K562 (cell line): ENCODE results near the gene CAMK2G. TPM values are rescaled to one million over a fixed set of nuclear protein-coding genes. Genes with fewer than 3 reads are reported as not detected.

ENCODE experiments used
- ATAC-seq: fragments of 200-7000 bp; cut with Tn5 transposase; 3 replicates; pipeline ENCODE4 v1.9.1; 2020; ENCODE audit warnings: moderate library complexity
- BruUV-seq: library from RNA; stranded (reverse); fragments of 400-500 nt; replicated peaks from 2 replicates; lab custom pipeline; 2021; lab: Mats Ljungman, UMichigan
- CTCF ChIA-PET: fragments of 300-600 bp; formaldehyde crosslinking; extraction: SDS; loops from one replicate; lab custom pipeline; 2021; ENCODE audit warnings: low intra/inter-chr PET ratio; lab: Yijun Ruan, JAX
- POLR2A ChIA-PET: fragments of 300-600, 350-650 bp; sonication (Branson Sonifier 250); formaldehyde crosslinking; extraction: SDS; loops from one replicate; lab custom pipeline; 2021; ENCODE audit warnings: antibody characterized with exemption, inconsistent platforms; lab: Yijun Ruan, JAX
- DNase-seq, 4 experiments: peaks; one replicate each; pipeline versions ENCODE4 v3.0.0 to v3.0.0-alpha.2; 2011 to 2018; ENCODE audit warnings: low spot score in 3 of 4, mixed read lengths in 3 of 4; ENCODE audit errors: extremely low read depth in 1 of 4
- FAIRE-seq: peaks from 2 replicates; lab custom pipeline; 2011; peaks lifted over from hg19 to GRCh38; lab: Jason Lieb, UNC
- H2AFZ ChIP-seq: 2 replicates; pipeline ENCODE4 v1.6.0; 2011; ENCODE audit warnings: low read depth, low read length, control low read depth, inconsistent platforms
- H3K27ac ChIP-seq: fragments of 200-600 bp; 3 replicates; pipeline ENCODE4 v1.8.0; 2011; ENCODE audit warnings: low read depth, mild to moderate bottlenecking, control low read depth, inconsistent platforms, low read length, moderate library complexity, mixed read lengths; ENCODE audit errors: extremely low read depth
- H3K27me3 ChIP-seq, 2 experiments: fragments of 300-600 bp in 1 of 2; 2 replicates in 1 of 2; 3 replicates in 1 of 2; pipeline versions ENCODE4 v1.6.0 to v1.8.0; 2011; ENCODE audit warnings: inconsistent platforms in 2 of 2, low read length in 2 of 2, mild to moderate bottlenecking in 1 of 2, mixed read lengths in 1 of 2, moderate library complexity in 1 of 2; ENCODE audit not compliant: control insufficient read depth in 2 of 2, insufficient read depth in 2 of 2
- H3K36me3 ChIP-seq: fragments of 300-600 bp; 3 replicates; pipeline ENCODE4 v1.8.0; 2011; ENCODE audit warnings: mild to moderate bottlenecking, low read length, inconsistent platforms; ENCODE audit not compliant: control insufficient read depth, insufficient read depth
- H3K4me1 ChIP-seq, 2 experiments: fragments of 200-600 bp in 1 of 2; replicated peaks in 1 of 2; 2 replicates in 1 of 2; 3 replicates in 1 of 2; pipeline versions ENCODE4 v1.5.1 to v1.8.0; 2011; ENCODE audit warnings: inconsistent platforms in 2 of 2, low read length in 2 of 2, mild to moderate bottlenecking in 1 of 2, mixed read lengths in 1 of 2, moderate library complexity in 1 of 2; ENCODE audit not compliant: control insufficient read depth in 2 of 2, insufficient read depth in 2 of 2
- H3K4me2 ChIP-seq: 2 replicates; pipeline ENCODE4 v1.6.1; 2011; ENCODE audit warnings: low read length, control low read depth, inconsistent platforms, mixed read lengths; ENCODE audit not compliant: insufficient read depth
- H3K4me3 ChIP-seq: fragments of 200-600 bp; sonication (generic), shearing (Covaris generic); 2 replicates; pipeline ENCODE4 v1.5.1; 2016; ENCODE audit warnings: control low read depth, inconsistent platforms
- H3K79me2 ChIP-seq: fragments of 200-600 bp; 3 replicates; pipeline ENCODE4 v1.8.0; 2011; ENCODE audit warnings: low read length, inconsistent platforms; ENCODE audit not compliant: control insufficient read depth, insufficient read depth
- H3K9ac ChIP-seq, 2 experiments: 2 replicates each; pipeline versions ENCODE4 v1.6.0 to v1.6.1; 2011; ENCODE audit warnings: low read depth in 2 of 2, low read length in 2 of 2, control low read depth in 1 of 2, inconsistent platforms in 1 of 2, mild to moderate bottlenecking in 1 of 2, mixed read lengths in 1 of 2; ENCODE audit not compliant: insufficient read depth in 1 of 2
- H3K9me1 ChIP-seq: one replicate; pipeline ENCODE4 v1.6.0; 2011; ENCODE audit warnings: inconsistent platforms, mild to moderate bottlenecking, low read length, moderate library complexity; ENCODE audit not compliant: control insufficient read depth, insufficient read depth
- H3K9me3 ChIP-seq: replicated peaks from 2 replicates; pipeline ENCODE4 v1.5.1; 2011; ENCODE audit warnings: low read depth, low read length, inconsistent platforms; ENCODE audit not compliant: control insufficient read depth, insufficient read depth
- H4K20me1 ChIP-seq: replicated peaks from 2 replicates; pipeline ENCODE4 v1.6.1; 2011; ENCODE audit warnings: low read length, inconsistent platforms, mixed read lengths; ENCODE audit not compliant: control insufficient read depth, insufficient read depth
- EHMT2 ChIP-seq: fragments of 450-650 bp; IDR thresholded peaks from 2 replicates; pipeline ENCODE4 v1.6.1; 2018; ENCODE audit warnings: antibody characterized with exemption
- ILK ChIP-seq: fragments of 450-650 bp; IDR thresholded peaks from 2 replicates; pipeline ENCODE4 v1.6.1; 2016; ENCODE audit warnings: missing genetic modification characterization, low read depth, mild to moderate bottlenecking, missing compliant biosample characterization, moderate library complexity, borderline replicate concordance
- NCOA2 ChIP-seq, 2 experiments: fragments of 450-650 bp; IDR thresholded peaks; 2 replicates each; pipeline ENCODE4 v1.6.1; 2018; ENCODE audit warnings: mild to moderate bottlenecking in 2 of 2, moderate library complexity in 1 of 2; ENCODE audit not compliant: partially characterized antibody in 2 of 2
- PHB ChIP-seq: fragments of 250-450 bp; sonication (Bioruptor Pico); IDR thresholded peaks from 2 replicates; pipeline ENCODE4 v1.5.0; 2021
- POLR2G ChIP-seq: fragments of 200-400 bp; formaldehyde crosslinking; IDR thresholded peaks from 2 replicates; pipeline ENCODE4 v1.6.1; 2017; ENCODE audit warnings: low read depth, mild to moderate bottlenecking, antibody characterized with exemption, low read length, moderate library complexity
- ZBTB7A ChIP-seq: IDR thresholded peaks from 2 replicates; pipeline ENCODE4 v1.6.1; 2011; ENCODE audit warnings: low read depth, mild to moderate bottlenecking, low read length, moderate library complexity, borderline replicate concordance; ENCODE audit not compliant: control insufficient read depth
- WGBS: fragments of 100-300 bp; shearing (Covaris generic); methylation state at CpG from one replicate; pipeline ENCODE4 v1.1.6; 2016; ENCODE audit warnings: low coverage, mixed read lengths; ENCODE audit not compliant: insufficient coverage; ENCODE audit errors: missing lambda C conversion rate; 5-methylcytosine and 5-hydroxymethylcytosine counted together
- in situ Hi-C: fragments of 300-500 bp; cut with MboI; formaldehyde crosslinking; loops from 4 replicates; pipeline ENCODE4 v1.15.0; 2018; ENCODE audit warnings: inconsistent platforms, mixed read lengths
- intact Hi-C: fragments of 100-400 bp; cut with micrococcal nuclease; formaldehyde crosslinking; loops from 2 replicates; pipeline ENCODE4 v1.14.2; 2022
- polyA plus RNA-seq, 8 experiments: library from polyadenylated mRNA; depleted of rRNA in 4 of 8; stranded (reverse) in 5 of 8; unstranded in 3 of 8; fragments of >200 nt; fragmentation: Nextera tagmentation in 2 of 8; fragmentation: Illumina TruSeq in 1 of 8; extraction: Ambion mirVana in 2 of 8; extraction: Trizol in 1 of 8; gene quantifications; 2 replicates each; pipeline versions ENCODE4 v1.2.1 to v1.2.3, GENCODE V29; 2011 to 2014; ENCODE audit warnings: inconsistent platforms in 1 of 8, missing spikeins in 1 of 8
- total RNA-seq, 7 experiments: library from RNA; depleted of rRNA in 6 of 7; stranded (reverse); fragments of >200 nt in 6 of 7; fragmentation: Illumina TruSeq in 2 of 7; extraction: Trizol in 2 of 7; gene quantifications; 2 replicates each; pipeline versions ENCODE4 v1.2.1 to v1.2.3, GENCODE V29; 2011 to 2021; ENCODE audit warnings: low replicate concordance in 1 of 7

The CAMK2G gene
- total and polyA plus RNA-seq, 9 of the 15 experiments (the other 6 are each of a cell fraction or from before 2014, with no cell fraction given): 9.0 to 37.9 (median 32.6) TPM

DNA sequence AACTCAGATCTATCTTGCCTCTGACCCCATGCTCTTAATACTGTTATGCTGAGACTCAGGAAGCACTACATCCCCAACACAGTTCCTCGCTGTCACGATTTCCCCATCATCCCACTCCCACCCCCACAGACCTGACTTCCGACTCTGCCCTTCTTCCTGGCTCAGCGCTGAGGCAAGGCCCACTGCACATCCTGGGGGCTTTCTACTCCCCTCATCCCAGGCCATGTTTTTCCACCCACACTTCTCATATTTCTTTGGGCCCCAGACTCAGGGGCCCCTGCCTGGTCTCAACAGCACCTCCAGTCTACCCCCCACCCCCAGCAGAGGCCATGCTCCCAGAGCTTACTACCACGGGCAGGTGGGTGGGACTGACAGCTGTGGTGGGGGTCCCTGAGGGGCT lies 55.3 kb downstream of the CAMK2G start:
- ChIA-PET POLR2A (interaction anchor here (0.5 to 1.5 kb wide), 8 partner anchors 9 to 416 kb away, joined by 3 to 7 read pairs (median 3); no protein-coding TSS in a partner anchor), CTCF (no interaction called here)
- Histone ChIP-seq H3K9me3 (no peaks in the 10 kb centered on the region), H3K27me3 (no peaks in the 10 kb centered on the region), H3K4me2 (peak overlapping the region; percentile 0; the same call in 1 of the 2 replicates), H3K9ac (peak overlapping the region in 1 of 2 experiments; percentile 76; a peak in 2 of 4 replicates), H4K20me1 (no peaks in the 10 kb centered on the region), H3K79me2 (no peaks in the 10 kb centered on the region; the same call in 2 of the 3 replicates), H3K4me1 (peaks cover 44% of the 10 kb centered on the region in 2 experiments), H2AFZ (no peak overlapping the region), H3K4me3 (no peak overlapping the region), H3K9me1 (no peaks in the 10 kb centered on the region), H3K36me3 (peaks cover 42% of the 10 kb centered on the region; the same call in 2 of the 3 replicates), H3K27ac (no peak overlapping the region)
- DNase-seq (no peak), FAIRE-seq (no peak), ATAC-seq (no peak; the same call in 2 of the 3 replicates)
- in situ Hi-C loops (no loop called here), intact Hi-C loops (no loop called here)
- 61% methylated on average over 5 of the region's 5 CpGs for whole genome bisulfite sequencing
- no TSS peak for BruUV-seq
- TF ChIP-seq ILK (tag) (no peak), POLR2G (no peak), ZBTB7A (peak; percentile 31; the same call in 1 of the 2 replicates), EHMT2 (no peak), PHB (no peak), NCOA2 (IDR thresholded peaks at IDR 0.05; ENCODE audit: partially characterized antibody in 2 of 2) (no peak)
